Neural progenitor cell (in vitro differentiated cells): ENCODE data around the gene GRAMD2A. TPM values are rescaled to one million over a fixed set of nuclear protein-coding genes. Genes with fewer than 3 reads are reported as not detected.

Experiments used
- DNase-seq: peaks from one replicate; pipeline ENCODE4 v3.0.0-alpha.2; 2016; ENCODE audit warnings: low spot score
- H2AFZ ChIP-seq: fragments of 200-600 bp; sonication (generic); replicated peaks from 2 replicates; pipeline ENCODE4 v1.6.1; 2016; ENCODE audit warnings: antibody characterized with exemption
- H3F3A ChIP-seq: fragments of 200-600 bp; sonication (generic); 2 replicates; pipeline ENCODE4 v1.6.1; 2016; ENCODE audit warnings: antibody characterized with exemption, low read depth
- H3K27ac ChIP-seq: fragments of 200-600 bp; sonication (generic); 2 replicates; pipeline ENCODE4 v1.5.1; 2016; ENCODE audit warnings: mild to moderate bottlenecking
- H3K27me3 ChIP-seq: fragments of 200-600 bp; sonication (generic); 2 replicates; pipeline ENCODE4 v1.6.1; 2016; ENCODE audit warnings: mild to moderate bottlenecking, moderate library complexity
- H3K36me3 ChIP-seq: fragments of 200-600 bp; sonication (generic); 2 replicates; pipeline ENCODE4 v1.5.1; 2016
- H3K4me1 ChIP-seq: fragments of 200-600 bp; sonication (generic); 2 replicates; pipeline ENCODE4 v1.6.1; 2016; ENCODE audit warnings: mixed run types
- H3K4me2 ChIP-seq: fragments of 200-600 bp; sonication (generic); 2 replicates; pipeline ENCODE4 v1.6.1; 2016
- H3K4me3 ChIP-seq: fragments of 200-600 bp; sonication (generic); 2 replicates; pipeline ENCODE4 v1.5.1; 2016
- H3K79me2 ChIP-seq: fragments of 200-600 bp; sonication (generic); 2 replicates; pipeline ENCODE4 v1.6.1; 2016; ENCODE audit warnings: low read depth
- H3K9ac ChIP-seq: fragments of 200-600 bp; sonication (generic); 2 replicates; pipeline ENCODE4 v1.6.1; 2016
- H3K9me3 ChIP-seq: fragments of 200-600 bp; sonication (generic); 2 replicates; pipeline ENCODE4 v1.5.1; 2016; ENCODE audit warnings: low read depth
- H4K20me1 ChIP-seq: fragments of 200-600 bp; sonication (generic); 2 replicates; pipeline ENCODE4 v1.6.1; 2016; ENCODE audit warnings: low read depth
- H3K27ac Mint-ChIP-seq: 3 replicates; pipeline ENCODE4 v1.8.0; 2021; ENCODE audit warnings: mixed read lengths
- H3K27me3 Mint-ChIP-seq: 2 replicates; pipeline ENCODE4 v1.8.0; 2022; ENCODE audit warnings: low read depth, mild to moderate bottlenecking, inconsistent platforms, moderate library complexity, mixed read lengths; ENCODE audit not compliant: insufficient read depth
- H3K36me3 Mint-ChIP-seq: 3 replicates; pipeline ENCODE4 v1.8.0; 2021; ENCODE audit warnings: mixed read lengths
- H3K4me1 Mint-ChIP-seq: 3 replicates; pipeline ENCODE4 v1.8.0; 2021; ENCODE audit warnings: mixed read lengths
- H3K4me3 Mint-ChIP-seq: 3 replicates; pipeline ENCODE4 v1.8.0; 2021; ENCODE audit warnings: mild to moderate bottlenecking, moderate library complexity, mixed read lengths
- H3K9me3 Mint-ChIP-seq: 3 replicates; pipeline ENCODE4 v1.8.0; 2020; ENCODE audit warnings: mixed read lengths
- CTCF ChIP-seq: fragments of 200-600 bp; sonication (generic); IDR thresholded peaks from 2 replicates; pipeline ENCODE4 v1.5.1; 2017; ENCODE audit warnings: antibody characterized with exemption, mild to moderate bottlenecking
- EZH2 ChIP-seq: fragments of 200-600 bp; sonication (generic); IDR thresholded peaks from 2 replicates; pipeline ENCODE4 v1.6.1; 2017; ENCODE audit warnings: antibody characterized with exemption, mild to moderate bottlenecking, moderate library complexity
- EZH2phosphoT487 ChIP-seq: fragments of 200-600 bp; sonication (generic); IDR thresholded peaks from 2 replicates; pipeline ENCODE4 v1.6.1; 2017; ENCODE audit warnings: antibody characterized with exemption
- total RNA-seq: library from RNA; depleted of rRNA; stranded (reverse); fragments of >200 nt; gene quantifications from 2 replicates; pipeline ENCODE4 v1.2.3, GENCODE V29; 2015; ENCODE audit warnings: low replicate concordance

Gene GRAMD2A
- total RNA-seq, 1 donor from 2014 or later = 0.43 TPM

GRCh38 chr15:72136170-72137051 lies 61.2 kb downstream of the GRAMD2A start:
- H3K4me2 ChIP-seq = no peak overlapping the region
- no peaks in the 10 kb centered on the region for H4K20me1 ChIP-seq
- no peaks in the 10 kb centered on the region for H3F3A ChIP-seq
- no peak overlapping the region for H3K27ac ChIP-seq
- Mint-ChIP-seq H3K27me3 (no peaks in the 10 kb centered on the region), H3K4me1 (no peaks in the 10 kb centered on the region), H3K27ac (no peak overlapping the region), H3K4me3 (no peak overlapping the region), H3K36me3 (peaks cover 3% of the 10 kb centered on the region), H3K9me3 (no peaks in the 10 kb centered on the region)
- H3K4me3 ChIP-seq = no peak overlapping the region
- no peaks in the 10 kb centered on the region for H3K36me3 ChIP-seq
- H2AFZ ChIP-seq = no peak overlapping the region
- no peak overlapping the region for H3K9ac ChIP-seq
- TF ChIP-seq EZH2phosphoT487 (no peak), EZH2 (no peak), CTCF (no peak)
- no peaks in the 10 kb centered on the region for H3K27me3 ChIP-seq
- no peaks in the 10 kb centered on the region for H3K4me1 ChIP-seq
- H3K9me3 ChIP-seq = no peaks in the 10 kb centered on the region
- DNase-seq = no peak
- H3K79me2 ChIP-seq = no peaks in the 10 kb centered on the region

DNA sequence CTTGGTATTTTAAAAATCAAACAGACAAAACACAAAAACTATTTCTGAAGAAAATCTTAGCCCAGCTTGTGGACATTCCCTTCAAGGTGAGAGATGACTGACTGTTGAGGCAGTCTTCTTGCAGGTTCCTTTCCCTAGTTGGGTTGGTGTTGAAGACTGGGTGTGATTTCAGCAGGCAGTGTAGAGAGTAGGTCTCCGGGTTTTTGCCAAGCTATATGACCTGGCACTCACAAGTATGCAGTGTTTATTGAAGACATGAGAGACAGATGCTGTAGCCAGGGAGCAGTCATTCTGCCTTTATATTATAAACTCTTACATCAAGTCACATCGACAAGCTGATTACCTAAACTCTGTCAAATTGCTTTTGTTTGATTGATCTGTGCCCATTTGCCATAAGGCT lies 61.9 kb downstream of the GRAMD2A start:
- Histone ChIP-seq H3K4me3 (no peak overlapping the region), H3K9me3 (no peaks in the 10 kb centered on the region), H3K36me3 (no peaks in the 10 kb centered on the region), H3K9ac (no peak overlapping the region), H3F3A (no peaks in the 10 kb centered on the region), H3K27ac (no peak overlapping the region), H3K4me2 (no peak overlapping the region), H3K27me3 (no peaks in the 10 kb centered on the region), H2AFZ (no peak overlapping the region), H3K79me2 (no peaks in the 10 kb centered on the region), H3K4me1 (no peaks in the 10 kb centered on the region), H4K20me1 (no peaks in the 10 kb centered on the region)
- no peak for TF ChIP-seq EZH2
- no peak for TF ChIP-seq CTCF
- no peak for TF ChIP-seq EZH2phosphoT487
- H3K36me3 Mint-ChIP-seq = peaks cover 3% of the 10 kb centered on the region
- no peaks in the 10 kb centered on the region for H3K4me1 Mint-ChIP-seq
- H3K27me3 Mint-ChIP-seq = no peaks in the 10 kb centered on the region
- DNase-seq = no peak
- no peak overlapping the region for H3K27ac Mint-ChIP-seq
- no peaks in the 10 kb centered on the region for H3K9me3 Mint-ChIP-seq
- H3K4me3 Mint-ChIP-seq = no peak overlapping the region

GRCh38 chr15:72133211-72133610 lies 64.4 kb downstream of the GRAMD2A start:
- no peak overlapping the region for H2AFZ ChIP-seq
- H3K79me2 ChIP-seq = no peaks in the 10 kb centered on the region
- no peak for DNase-seq
- Mint-ChIP-seq H3K27ac (no peak overlapping the region), H3K27me3 (no peaks in the 10 kb centered on the region), H3K4me1 (no peaks in the 10 kb centered on the region), H3K36me3 (no peaks in the 10 kb centered on the region), H3K4me3 (no peak overlapping the region), H3K9me3 (no peaks in the 10 kb centered on the region)
- no peak overlapping the region for H3K27ac ChIP-seq
- TF ChIP-seq EZH2phosphoT487 (no peak), EZH2 (no peak), CTCF (no peak)
- no peak overlapping the region for H3K4me2 ChIP-seq
- H4K20me1 ChIP-seq = no peaks in the 10 kb centered on the region
- no peaks in the 10 kb centered on the region for H3K36me3 ChIP-seq
- H3K27me3 ChIP-seq = no peaks in the 10 kb centered on the region
- H3K9me3 ChIP-seq = no peaks in the 10 kb centered on the region
- H3K4me1 ChIP-seq = no peaks in the 10 kb centered on the region
- no peak overlapping the region for H3K4me3 ChIP-seq
- no peak overlapping the region for H3K9ac ChIP-seq
- no peaks in the 10 kb centered on the region for H3F3A ChIP-seq
